Heart left ventricle (tissue), 16 donors: Measurements from ENCODE around the gene RPS10. TPM values are rescaled to one million over a fixed set of nuclear protein-coding genes. Genes with fewer than 3 reads are reported as not detected.

Experiments
- ATAC-seq, 4 donors: fragments of 200-7000 bp; cut with Tn5 transposase; one replicate each; pipeline ENCODE4 v1.9.1; 2020 to 2022; ENCODE audit warnings: moderate library complexity in 4 of 4, mild to moderate bottlenecking in 3 of 4, moderate number of reproducible peaks in 1 of 4
- DNase-seq, 5 donors: peaks; one replicate each; pipeline ENCODE4 v3.0.0-alpha.2; 2020
- H3K27ac ChIP-seq, 12 donors: fragments of 200-600 bp; sonication (generic) in 4 of 12; one replicate each; pipeline versions ENCODE4 v1.5.0 to v1.8.0; 2016 to 2022; ENCODE audit warnings: mild to moderate bottlenecking in 2 of 12
- H3K27me3 ChIP-seq, 9 donors: fragments of 200-600 bp; sonication (generic) in 2 of 9; one replicate each; pipeline versions ENCODE4 v1.5.1 to v1.8.0; 2016 to 2022; ENCODE audit warnings: mild to moderate bottlenecking in 3 of 9
- H3K36me3 ChIP-seq, 9 donors: fragments of 200-600 bp; sonication (generic) in 2 of 9; one replicate each; pipeline versions ENCODE4 v1.5.0 to v1.8.0; 2018 to 2022; ENCODE audit warnings: mild to moderate bottlenecking in 2 of 9
- H3K4me1 ChIP-seq, 12 donors: fragments of 200-600 bp; sonication (generic) in 4 of 12; one replicate each; pipeline versions ENCODE4 v1.5.0 to v1.8.0; 2016 to 2022; ENCODE audit warnings: mild to moderate bottlenecking in 3 of 12
- H3K4me3 ChIP-seq, 12 donors: fragments of 200-600 bp; sonication (generic) in 4 of 12; one replicate each; pipeline versions ENCODE4 v1.5.0 to v1.8.0; 2017 to 2022; ENCODE audit warnings: mild to moderate bottlenecking in 9 of 12, moderate library complexity in 4 of 12
- H3K9me3 ChIP-seq, 12 donors: fragments of 200-600 bp; sonication (generic) in 4 of 12; one replicate each; pipeline versions ENCODE4 v1.5.0 to v1.8.0; 2016 to 2022; ENCODE audit warnings: mild to moderate bottlenecking in 1 of 12
- CTCF ChIP-seq, 12 donors: fragments of 200-600 bp; sonication (generic) in 4 of 12; IDR thresholded peaks; one replicate each; pipeline versions ENCODE4 v1.5.0 to v1.8.0; 2018 to 2022; ENCODE audit warnings: antibody characterized with exemption in 12 of 12, mild to moderate bottlenecking in 5 of 12
- POLR2A ChIP-seq, 2 donors: fragments of 450-650 bp; IDR thresholded peaks; one replicate each; pipeline ENCODE4 v1.6.1; 2017; ENCODE audit warnings: antibody characterized with exemption in 2 of 2, mild to moderate bottlenecking in 2 of 2, moderate library complexity in 2 of 2
- WGBS, 4 donors: extraction: QIAGEN DNeasy Blood & Tissue Kit in 2 of 4; methylation state at CpG; one replicate each; pipeline versions ENCODE4 v1.1.5 to v1.1.7; 2013 to 2018; 5-methylcytosine and 5-hydroxymethylcytosine counted together
- intact Hi-C, 10 donors: fragments of 100-400 bp; cut with DNase I; formaldehyde crosslinking; loops; one replicate each; pipeline versions ENCODE4 v1.11.1 to v1.14.2; 2022
- polyA plus RNA-seq, 2 donors: library from polyadenylated mRNA; stranded (reverse); fragments of 200-250 nt; gene quantifications; one replicate each; pipeline ENCODE4 v1.2.3, GENCODE V29; 2013
- total RNA-seq, 9 donors: library from RNA; depleted of rRNA in 2 of 9; stranded (reverse); fragments of >200 nt in 2 of 9; fragmentation: NEBNext Ultra II Directional in 3 of 9; extraction: Animal tissue kit (Norgen Biotek cat#: 25700) in 3 of 9; gene quantifications; one replicate each; pipeline versions ENCODE4 v1.1.0 to v1.2.4, GENCODE V29; 2016 to 2023
- donor health status: ischemic (EF 13 %, LVEDD 7.1; RV severe dilation, severe dysfunction).
- donor health status: healthy with polysubstance abuse.
- donor health status: DM: no; HTN: yes; CAD: no.
- donor health status: DM: no; HTN: no; CAD: no.
- donor health status: ischemic (EF 25% LVEDD 6.9; RV normal size, moderate dysfunction).
- donor health status: ischemic (EF 25% LVEDD 5.7; RV mildly dilated, moderate dysfunction).
- donor health status: healthy.
- donor health status: DM: yes; HTN: yes; CAD: no.
- donor health status: ischemic (EF 35%, LVEDD 5.7; RV mildly dilated, moderate dysfunction).
- donor health status: nonischemic (EF 11% LVEDD 7.7; RV severe dilation, severe dysfunction).
- donor health status: DM: yes; HTN: yes; CAD: no.
- donor health status: PGD.
- donor health status: ischemic (EF 29% LVEDD 5.4; RV normal size, mild dysfunction).
- donor health status: nonischemic (EF 23%, LVEDD 6.1; RV moderate dilation, normal function).

Gene RPS10
- total and polyA plus RNA-seq, 11 donors, result 504 to 2,277 (median 805) TPM

GRCh38 chr6:34473967-34474366, 48.1 kb upstream of the RPS10 start:
- ATAC-seq (no peak), DNase-seq (no peak)
- H3K27me3 ChIP-seq, result no peaks in the 10 kb centered on the region
- intact Hi-C loops, result no loop called here
- no peak overlapping the region for H3K27ac ChIP-seq
- 81 to 88% (median 85%) methylated on average over 1 of the region's 1 CpG for WGBS, 4 donors
- H3K4me1 ChIP-seq, result no peaks in the 10 kb centered on the region
- no peaks in the 10 kb centered on the region for H3K36me3 ChIP-seq
- H3K4me3 ChIP-seq, result no peak overlapping the region
- TF ChIP-seq CTCF (IDR thresholded peaks at IDR 0.05) (no peak), POLR2A (IDR thresholded peaks at IDR 0.05) (no peak)
- peaks cover 0 to 10% (median 0%) of the 10 kb centered on the region in 12 donors for H3K9me3 ChIP-seq

- 77 to 84% (median 83%) methylated on average over 5 of the region's 5 CpGs for WGBS, 4 donors
- no peaks in the 10 kb centered on the region for H3K27me3 ChIP-seq
- intact Hi-C loops, result no loop called here
- peaks cover 0 to 10% (median 0%) of the 10 kb centered on the region in 12 donors for H3K9me3 ChIP-seq
- H3K36me3 ChIP-seq, result no peaks in the 10 kb centered on the region
- H3K4me3 ChIP-seq, result no peak overlapping the region
- DNase-seq (no peak), ATAC-seq (no peak)
- TF ChIP-seq CTCF (IDR thresholded peaks at IDR 0.05) (no peak), POLR2A (IDR thresholded peaks at IDR 0.05) (no peak)
- H3K27ac ChIP-seq, result no peak overlapping the region
- no peaks in the 10 kb centered on the region for H3K4me1 ChIP-seq
These were observed 46.6 kb upstream of the RPS10 start for GRCh38 chr6:34472425-34472824.

GRCh38 chr6:34469499-34469898, 43.6 kb upstream of the RPS10 start:
- DNase-seq (no peak), ATAC-seq (no peak)
- TF ChIP-seq CTCF (IDR thresholded peaks at IDR 0.05) (no peak), POLR2A (IDR thresholded peaks at IDR 0.05) (no peak)
- Histone ChIP-seq H3K9me3 (peaks cover 0 to 9% (median 0%) of the 10 kb centered on the region in 12 donors), H3K27ac (no peak overlapping the region), H3K36me3 (no peaks in the 10 kb centered on the region), H3K4me3 (no peak overlapping the region), H3K27me3 (peaks cover 4 to 23% (median 13%) of the 10 kb centered on the region in 9 donors), H3K4me1 (peaks cover 0 to 15% (median 4%) of the 10 kb centered on the region in 12 donors)
- 79 to 100% (median 86%) methylated on average over 3 of the region's 3 CpGs for WGBS, 4 donors
- intact Hi-C loops, result loop anchor here in 3 of 10 donors (10.0 kb wide), 2 partner anchors 135 to 285 kb away; partner anchors contain the start of gene SNRPC (in 1 of the 3)

- intact Hi-C loops, result loop anchor here in 3 of 10 donors (10.0 kb wide), 2 partner anchors 136 to 286 kb away; partner anchors contain the start of gene SNRPC (in 1 of the 3)
- DNase-seq, result no peak
- H3K4me3 ChIP-seq, result no peak overlapping the region
- no peak overlapping the region for H3K27ac ChIP-seq
- no peak for ATAC-seq
- no peak for TF ChIP-seq CTCF (IDR thresholded peaks at IDR 0.05)
- TF ChIP-seq POLR2A (IDR thresholded peaks at IDR 0.05), result no peak
- no peaks in the 10 kb centered on the region for H3K36me3 ChIP-seq
- 74 to 84% (median 81%) methylated on average over 4 of the region's 4 CpGs for WGBS, 4 donors
- peaks cover 0 to 15% (median 4%) of the 10 kb centered on the region in 12 donors for H3K4me1 ChIP-seq
- H3K9me3 ChIP-seq, result peaks cover 0 to under 1% (median 0%) of the 10 kb centered on the region in 12 donors
- peaks cover 4 to 32% (median 13%) of the 10 kb centered on the region in 9 donors for H3K27me3 ChIP-seq
These were observed 42.6 kb upstream of the RPS10 start for GRCh38 chr6:34468378-34468892.
